HepG2 (cell line): Measurements from ENCODE around the gene ZMYND8. TPM values are rescaled to one million over a fixed set of nuclear protein-coding genes. Genes with fewer than 3 reads are reported as not detected.

ENCODE experiments used
- ATAC-seq: fragments of 200-7000 bp; cut with Tn5 transposase; 3 replicates; pipeline ENCODE4 v1.9.1; 2020; ENCODE audit warnings: mild to moderate bottlenecking, moderate library complexity
- BruUV-seq: library from RNA; stranded (reverse); fragments of 400-500 nt; replicated peaks from 2 replicates; lab custom pipeline; 2021; lab: Mats Ljungman, UMichigan
- CTCF ChIA-PET: fragments of 300-600 bp; formaldehyde crosslinking; extraction: SDS; loops from one replicate; lab custom pipeline; 2021; ENCODE audit warnings: low total read pairs, inconsistent platforms, low intra/inter-chr PET ratio; lab: Yijun Ruan, JAX
- POLR2A ChIA-PET: fragments of 350-600 bp; sonication (Branson Sonifier 250); formaldehyde crosslinking; loops from one replicate; lab custom pipeline; 2020; ENCODE audit warnings: antibody characterized with exemption, inconsistent platforms; lab: Yijun Ruan, JAX
- DNase-seq: peaks from one replicate; pipeline ENCODE4 v3.0.0-alpha.2; 2015; ENCODE audit warnings: low spot score
- FAIRE-seq: peaks from 3 replicates; lab custom pipeline; 2011; peaks lifted over from hg19 to GRCh38; lab: Jason Lieb, UNC
- H2AFZ ChIP-seq: one replicate; pipeline ENCODE4 v1.6.1; 2011; ENCODE audit warnings: low read length, inconsistent platforms
- H3K27ac ChIP-seq: fragments of 300-600 bp; 3 replicates; pipeline ENCODE4 v1.8.0; 2011; ENCODE audit warnings: mixed run types, mild to moderate bottlenecking, mixed read lengths, low read length, inconsistent platforms; ENCODE audit not compliant: insufficient read depth; ENCODE audit errors: extremely low read length
- H3K27me3 ChIP-seq, 2 experiments: fragments of 200-600 bp in 1 of 2; 2 replicates in 1 of 2; 3 replicates in 1 of 2; pipeline versions ENCODE4 v1.6.0 to v1.8.0; 2011; ENCODE audit warnings: low read length in 2 of 2, mild to moderate bottlenecking in 2 of 2, moderate library complexity in 2 of 2, inconsistent platforms in 1 of 2; ENCODE audit not compliant: insufficient read depth in 2 of 2, control insufficient read depth in 1 of 2
- H3K36me3 ChIP-seq, 2 experiments: fragments of 200-600 bp in 1 of 2; replicated peaks in 1 of 2; 2 replicates in 1 of 2; 3 replicates in 1 of 2; pipeline versions ENCODE4 v1.5.1 to v1.8.0; 2011; ENCODE audit warnings: low read length in 2 of 2, inconsistent platforms in 1 of 2; ENCODE audit not compliant: insufficient read depth in 2 of 2, control insufficient read depth in 1 of 2
- H3K4me1 ChIP-seq: 2 replicates; pipeline ENCODE4 v1.5.1; 2012; ENCODE audit warnings: low read length, inconsistent platforms; ENCODE audit not compliant: insufficient read depth
- H3K4me2 ChIP-seq: 2 replicates; pipeline ENCODE4 v1.6.0; 2011; ENCODE audit warnings: low read depth, low read length, inconsistent platforms
- H3K4me3 ChIP-seq, 3 experiments: fragments of 200-600 bp in 1 of 3; sonication (generic), shearing (Covaris generic) in 1 of 3; replicated peaks in 1 of 3; 2 replicates each; pipeline ENCODE4 v1.5.1; 2011 to 2016; ENCODE audit warnings: low read length in 3 of 3, inconsistent platforms in 2 of 3, low read depth in 2 of 3, mild to moderate bottlenecking in 2 of 3, control low read depth in 1 of 3, mixed read lengths in 1 of 3; ENCODE audit not compliant: insufficient read depth in 1 of 3
- H3K79me2 ChIP-seq: one replicate; pipeline ENCODE4 v1.6.1; 2011; ENCODE audit warnings: low read length, inconsistent platforms; ENCODE audit not compliant: insufficient read depth
- H3K9ac ChIP-seq: 2 replicates; pipeline ENCODE4 v1.6.0; 2011; ENCODE audit warnings: mild to moderate bottlenecking, low read depth, low read length, inconsistent platforms; ENCODE audit not compliant: insufficient read depth
- H3K9me3 ChIP-seq: 2 replicates; pipeline ENCODE4 v1.5.1; 2012; ENCODE audit warnings: mild to moderate bottlenecking, low read length
- H4K20me1 ChIP-seq: 2 replicates; pipeline ENCODE4 v1.6.0; 2011; ENCODE audit warnings: inconsistent platforms, mild to moderate bottlenecking, low read length, moderate library complexity; ENCODE audit not compliant: insufficient read depth
- FOXK2 ChIP-seq: fragments of 450-650 bp; IDR thresholded peaks from 2 replicates; pipeline ENCODE4 v1.6.1; 2016
- MEIS1 ChIP-seq: sonication (generic); formaldehyde crosslinking; IDR thresholded peaks from 2 replicates; pipeline ENCODE4 v1.9.0; 2021; ENCODE audit warnings: mild to moderate bottlenecking, missing genetic modification reagents, moderate library complexity, borderline replicate concordance
- NR2F2 ChIP-seq: IDR thresholded peaks from 2 replicates; pipeline ENCODE4 v1.6.1; 2012; ENCODE audit warnings: low read depth, inconsistent platforms, borderline replicate concordance
- POLR2A ChIP-seq, 2 experiments: IDR thresholded peaks; 2 replicates each; pipeline ENCODE4 v1.6.1; 2011; ENCODE audit warnings: low read depth in 2 of 2, low read length in 2 of 2, mild to moderate bottlenecking in 1 of 2, moderate library complexity in 1 of 2; ENCODE audit not compliant: insufficient read depth in 1 of 2
- RBM22 ChIP-seq: fragments of 200-400 bp; formaldehyde crosslinking; optimal IDR thresholded peaks from 2 replicates; pipeline ENCODE3; 2017; ENCODE audit warnings: mild to moderate bottlenecking, low read length, moderate library complexity
- SKI ChIP-seq: fragments of 450-650 bp; IDR thresholded peaks from one replicate; pipeline ENCODE4 v1.6.1; 2018; ENCODE audit warnings: mild to moderate bottlenecking; ENCODE audit not compliant: partially characterized antibody
- THYN1 ChIP-seq: sonication (generic); formaldehyde crosslinking; IDR thresholded peaks from 2 replicates; pipeline ENCODE4 v1.8.1; 2023; ENCODE audit warnings: low read depth, mild to moderate bottlenecking, moderate library complexity, missing genetic modification reagents, borderline replicate concordance
- ZNF10 ChIP-seq: sonication (generic); formaldehyde crosslinking; IDR thresholded peaks from 2 replicates; pipeline ENCODE4 v1.4.0; 2020; ENCODE audit warnings: mild to moderate bottlenecking, low read depth, missing genetic modification reagents, borderline replicate concordance
- ZNF136 ChIP-seq: sonication (generic); formaldehyde crosslinking; IDR thresholded peaks from 2 replicates; pipeline ENCODE4 v1.8.1; 2022; ENCODE audit warnings: low read depth, mild to moderate bottlenecking, moderate library complexity, missing genetic modification reagents
- ZNF550 ChIP-seq: sonication (generic); formaldehyde crosslinking; IDR thresholded peaks from 2 replicates; pipeline ENCODE4 v1.4.0; 2020; ENCODE audit warnings: mild to moderate bottlenecking, missing genetic modification reagents, borderline replicate concordance
- ZNF563 ChIP-seq: sonication (generic); formaldehyde crosslinking; IDR thresholded peaks from 2 replicates; pipeline ENCODE4 v1.8.0; 2022; ENCODE audit warnings: mild to moderate bottlenecking, moderate library complexity, missing genetic modification reagents
- WGBS: methylation state at CpG from one replicate; pipeline ENCODE4 v1.1.6; 2017; ENCODE audit warnings: low lambda C conversion rate; 5-methylcytosine and 5-hydroxymethylcytosine counted together
- in situ Hi-C: cut with HindIII; loops from 2 replicates; pipeline ENCODE4 v1.10.0; 2017; ENCODE audit warnings: low pct_unique_long_range_greater_than_20kb; ENCODE audit not compliant: extremely low pct_ligation_motif_present
- intact Hi-C: fragments of 100-400 bp; cut with micrococcal nuclease; formaldehyde crosslinking; loops from one replicate; pipeline ENCODE4 v1.10.0; 2022; ENCODE audit not compliant: unreplicated experiment
- polyA plus RNA-seq, 8 experiments: library from polyadenylated mRNA; depleted of rRNA in 3 of 8; stranded (reverse) in 7 of 8; unstranded in 1 of 8; fragments of >200 nt; fragmentation: Illumina TruSeq in 4 of 8; extraction: Trizol in 4 of 8; gene quantifications; 2 replicates each; pipeline versions ENCODE4 v1.2.1 to v1.2.3, GENCODE V29; 2011 to 2016; ENCODE audit warnings: low read depth in 4 of 8, missing spikeins in 1 of 8, mixed read lengths in 1 of 8; ENCODE audit not compliant: insufficient read depth in 1 of 8
- total RNA-seq, 5 experiments: library from RNA; depleted of rRNA; stranded (reverse); fragments of >200 nt; fragmentation: Illumina TruSeq; extraction: Trizol; gene quantifications; 2 replicates each; pipeline ENCODE4 v1.2.3, GENCODE V29; 2016; ENCODE audit warnings: low read depth in 1 of 5

ZMYND8 gene
- total and polyA plus RNA-seq, 2 of the 13 experiments (the other 11 are each of a cell fraction or from before 2014, with no cell fraction given) = 53.9 to 84.7 TPM

- Histone ChIP-seq H3K9ac (no peak overlapping the region), H2AFZ (no peak overlapping the region), H3K9me3 (no peaks in the 10 kb centered on the region), H3K4me2 (no peak overlapping the region), H3K27ac (no peak overlapping the region), H3K4me1 (peaks cover 2% of the 10 kb centered on the region), H4K20me1 (peaks cover 51% of the 10 kb centered on the region), H3K79me2 (peaks cover 19% of the 10 kb centered on the region), H3K27me3 (no peaks in the 10 kb centered on the region), H3K4me3 (no peak overlapping the region), H3K36me3 (peaks cover 65 to 90% of the 10 kb centered on the region in 2 experiments)
- 97% methylated on average over 4 of the region's 4 CpGs for WGBS
- FAIRE-seq = peak; percentile 58
- POLR2A ChIA-PET = interaction anchor here (1.2 kb wide), 1 partner anchor 116 kb away, joined by 3 read pairs; no protein-coding TSS in a partner anchor
- intact Hi-C loops (no loop called here), in situ Hi-C loops (no loop called here)
- TF ChIP-seq ZNF563 (CRISPR knock-in tag) = no peak
- TF ChIP-seq RBM22 = peak; percentile 71
- CTCF ChIA-PET = no interaction called here
- DNase-seq = no peak
- BruUV-seq = no TSS peak
- ATAC-seq = no peak
Measured at GRCh38 chr20:47243003-47243402, 113.5 kb downstream of the ZMYND8 start.

- no peaks in the 10 kb centered on the region for H3K27me3 ChIP-seq
- FAIRE-seq (no peak), ATAC-seq (peak; percentile 24; the same call in 1 of the 3 replicates), DNase-seq (no peak)
- no peak overlapping the region for H3K4me2 ChIP-seq
- ChIA-PET POLR2A (interaction anchor here (0.7 to 0.9 kb wide), 2 partner anchors 116 to 408 kb away, joined by 3 read pairs; partner anchors contain the start of gene ZMYND8), CTCF (no interaction called here)
- H2AFZ ChIP-seq = no peak overlapping the region
- in situ Hi-C loops (no loop called here), intact Hi-C loops (no loop called here)
- 95% methylated on average over 8 of the region's 8 CpGs for WGBS
- no peak for TF ChIP-seq ZNF10 (CRISPR knock-in tag)
- TF ChIP-seq NR2F2 = no peak
- no peak for TF ChIP-seq ZNF550 (CRISPR knock-in tag)
- TF ChIP-seq FOXK2 = no peak
- no peak for TF ChIP-seq ZNF136 (CRISPR knock-in tag)
- TF ChIP-seq POLR2A (IDR thresholded peaks at IDR 0.05; ENCODE audit: insufficient read depth in 1 of 2, low read depth in 2 of 2, low read length in 2 of 2) = 0 out of 4 replicates have a peak, but pooled peaks of 1 of the 2 experiments have one; percentile 22
- no peak for TF ChIP-seq MEIS1
- peak; percentile 82 for TF ChIP-seq RBM22
- no peak for TF ChIP-seq SKI
- no peak for TF ChIP-seq THYN1 (CRISPR knock-in tag)
- H3K27ac ChIP-seq = no peak overlapping the region
- peaks cover 23% of the 10 kb centered on the region for H3K79me2 ChIP-seq
- H4K20me1 ChIP-seq = peaks cover 53% of the 10 kb centered on the region
- H3K9ac ChIP-seq = no peak overlapping the region
- no peak overlapping the region for H3K4me3 ChIP-seq
- H3K4me1 ChIP-seq = peaks cover 19% of the 10 kb centered on the region
- no peaks in the 10 kb centered on the region for H3K9me3 ChIP-seq
- TSS peak; percentile 38 for BruUV-seq
- peaks cover 63 to 90% of the 10 kb centered on the region in 2 experiments for H3K36me3 ChIP-seq
Measured at GRCh38 chr20:47241345-47241781, 115.1 kb downstream of the ZMYND8 start.
